ENCODE data around the gene TMEM134.

DNA sequence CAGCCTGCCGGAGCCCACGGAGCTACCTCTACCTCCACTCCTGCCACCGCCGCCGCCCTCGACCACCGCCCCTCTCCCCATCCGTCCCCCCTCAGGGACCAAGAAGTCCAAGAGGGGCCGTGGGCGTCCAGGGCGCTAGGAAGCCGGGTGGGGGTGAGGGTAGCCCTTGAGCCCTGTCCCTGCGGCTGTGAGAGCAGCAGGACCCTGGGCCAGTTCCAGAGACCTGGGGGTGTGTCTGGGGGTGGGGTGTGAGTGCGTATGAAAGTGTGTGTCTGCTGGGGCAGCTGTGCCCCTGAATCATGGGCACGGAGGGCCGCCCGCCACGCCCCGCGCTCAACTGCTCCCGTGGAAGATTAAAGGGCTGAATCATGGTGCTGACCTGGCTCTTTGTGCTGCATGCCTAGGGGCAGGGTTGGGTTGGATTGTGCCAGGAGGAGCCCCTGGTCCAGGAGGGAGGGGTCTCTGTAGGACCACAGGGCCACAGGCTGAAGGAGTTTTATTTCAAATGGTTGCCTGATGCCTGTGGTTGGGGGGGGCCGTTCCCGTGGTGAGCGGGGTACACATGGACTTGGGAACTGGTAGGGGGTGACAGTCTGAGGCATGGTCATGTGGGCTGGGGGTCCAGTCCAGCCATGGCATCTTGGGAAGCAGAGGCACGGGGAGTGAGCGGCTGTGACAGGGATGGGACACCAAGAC, 33.9 kb downstream of the TMEM134 start:
- TF ChIP-seq, protein P1, sequence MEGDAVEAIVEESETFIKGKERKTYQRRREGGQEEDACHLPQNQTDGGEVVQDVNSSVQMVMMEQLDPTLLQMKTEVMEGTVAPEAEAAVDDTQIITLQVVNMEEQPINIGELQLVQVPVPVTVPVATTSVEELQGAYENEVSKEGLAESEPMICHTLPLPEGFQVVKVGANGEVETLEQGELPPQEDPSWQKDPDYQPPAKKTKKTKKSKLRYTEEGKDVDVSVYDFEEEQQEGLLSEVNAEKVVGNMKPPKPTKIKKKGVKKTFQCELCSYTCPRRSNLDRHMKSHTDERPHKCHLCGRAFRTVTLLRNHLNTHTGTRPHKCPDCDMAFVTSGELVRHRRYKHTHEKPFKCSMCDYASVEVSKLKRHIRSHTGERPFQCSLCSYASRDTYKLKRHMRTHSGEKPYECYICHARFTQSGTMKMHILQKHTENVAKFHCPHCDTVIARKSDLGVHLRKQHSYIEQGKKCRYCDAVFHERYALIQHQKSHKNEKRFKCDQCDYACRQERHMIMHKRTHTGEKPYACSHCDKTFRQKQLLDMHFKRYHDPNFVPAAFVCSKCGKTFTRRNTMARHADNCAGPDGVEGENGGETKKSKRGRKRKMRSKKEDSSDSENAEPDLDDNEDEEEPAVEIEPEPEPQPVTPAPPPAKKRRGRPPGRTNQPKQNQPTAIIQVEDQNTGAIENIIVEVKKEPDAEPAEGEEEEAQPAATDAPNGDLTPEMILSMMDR (IDR thresholded peaks at IDR 0.05; ENCODE audit: extremely low read depth in 1 of 2, insufficient read depth in 1 of 2, low read depth in 1 of 2, low read length in 2 of 2), result no peak
- TF ChIP-seq POLR2A (IDR thresholded peaks at IDR 0.05; ENCODE audit: low read depth, low read length), result no peak
- TF ChIP-seq POLR2AphosphoS5 (IDR thresholded peaks at IDR 0.05; ENCODE audit: insufficient read depth, low read depth, low read length), result no peak
- TF ChIP-seq GATA2 (IDR thresholded peaks at IDR 0.05; ENCODE audit: insufficient read depth, insufficient read length, low read depth, low read length), result no peak
